GM18951 (cell line): Measurements from ENCODE around the gene TNFAIP1.

ENCODE experiments used
- POLR2A ChIP-seq: IDR thresholded peaks from 4 replicates; pipeline ENCODE4 v1.6.1; 2011; ENCODE audit warnings: mild to moderate bottlenecking; ENCODE audit not compliant: insufficient read length, insufficient read depth; ENCODE audit errors: extremely low read depth
- in situ Hi-C: fragments of 300-500 bp; cut with MboI; formaldehyde crosslinking; loops from one replicate; pipeline ENCODE4 v1.12.0; 2022; ENCODE audit warnings: low sequenced_read_pairs, mixed read lengths, inconsistent platforms; ENCODE audit not compliant: unreplicated experiment

Gene TNFAIP1

GRCh38 chr17:28379814-28380801 lies 44.5 kb downstream of the TNFAIP1 start:
- no peak for TF ChIP-seq POLR2A
- in situ Hi-C loops = no loop called here

- TF ChIP-seq POLR2A = no peak
- in situ Hi-C loops = no loop called here
Measured at GRCh38 chr17:28381141-28381825, 45.7 kb downstream of the TNFAIP1 start.

GRCh38 chr17:28384281-28385036 lies 48.9 kb downstream of the TNFAIP1 start:
- in situ Hi-C loops = no loop called here

GRCh38 chr17:28385037-28385400 lies 49.5 kb downstream of the TNFAIP1 start:
- TF ChIP-seq POLR2A = no peak

More at GRCh38 chr17:28384281-28385036, 48.9 kb downstream of the TNFAIP1 start:
- peak; percentile 68 for TF ChIP-seq POLR2A

GRCh38 chr17:28385406-28385805 lies 49.8 kb downstream of the TNFAIP1 start:
- TF ChIP-seq POLR2A = no peak
- in situ Hi-C loops = no loop called here

More at GRCh38 chr17:28385037-28385400, 49.5 kb downstream of the TNFAIP1 start:
- in situ Hi-C loops = no loop called here

- TF ChIP-seq POLR2A = no peak
- in situ Hi-C loops = no loop called here
Measured at GRCh38 chr17:28386391-28386790, 50.8 kb downstream of the TNFAIP1 start.

- in situ Hi-C loops = no loop called here
- TF ChIP-seq POLR2A = no peak
Measured at GRCh38 chr17:28388106-28388505, 52.5 kb downstream of the TNFAIP1 start.

- TF ChIP-seq POLR2A = no peak
Measured at GRCh38 chr17:28390141-28390540, 54.6 kb downstream of the TNFAIP1 start.

GRCh38 chr17:28390563-28390962 lies 55.0 kb downstream of the TNFAIP1 start:
- in situ Hi-C loops = no loop called here

More at GRCh38 chr17:28390141-28390540, 54.6 kb downstream of the TNFAIP1 start:
- in situ Hi-C loops = no loop called here

GRCh38 chr17:28390984-28391383 lies 55.4 kb downstream of the TNFAIP1 start:
- in situ Hi-C loops = no loop called here
- TF ChIP-seq POLR2A = no peak

More at GRCh38 chr17:28390563-28390962, 55.0 kb downstream of the TNFAIP1 start:
- TF ChIP-seq POLR2A = no peak

GRCh38 chr17:28391401-28391800 lies 55.8 kb downstream of the TNFAIP1 start:
- in situ Hi-C loops = no loop called here
- TF ChIP-seq POLR2A = no peak

GRCh38 chr17:28392491-28392890 lies 56.9 kb downstream of the TNFAIP1 start:
- in situ Hi-C loops = no loop called here
- no peak for TF ChIP-seq POLR2A

GRCh38 chr17:28394337-28395116 lies 59.0 kb downstream of the TNFAIP1 start:
- in situ Hi-C loops = no loop called here
- TF ChIP-seq POLR2A = no peak

- TF ChIP-seq POLR2A = no peak
- in situ Hi-C loops = no loop called here
Measured at GRCh38 chr17:28395426-28395825, 59.9 kb downstream of the TNFAIP1 start.
